IPS-18a (cell line): ENCODE results near the gene B3GNT2.

Experiments
- H3K27ac ChIP-seq: one replicate; pipeline ENCODE4 v1.5.1; 2013; ENCODE audit warnings: low read length
- H3K27me3 ChIP-seq: one replicate; pipeline ENCODE4 v1.6.1; 2013; ENCODE audit warnings: mild to moderate bottlenecking, low read length; ENCODE audit not compliant: control insufficient read depth, insufficient read depth
- H3K36me3 ChIP-seq: one replicate; pipeline ENCODE4 v1.6.1; 2013; ENCODE audit warnings: low read depth, low read length; ENCODE audit not compliant: control insufficient read depth
- H3K4me1 ChIP-seq: one replicate; pipeline ENCODE4 v1.6.1; 2013; ENCODE audit warnings: low read depth, low read length; ENCODE audit not compliant: control insufficient read depth
- H3K4me3 ChIP-seq: one replicate; pipeline ENCODE4 v1.5.1; 2013; ENCODE audit warnings: low read length
- H3K9ac ChIP-seq: one replicate; pipeline ENCODE4 v1.6.1; 2013; ENCODE audit warnings: mild to moderate bottlenecking, low read length, moderate library complexity
- H3K9me3 ChIP-seq: one replicate; pipeline ENCODE4 v1.6.1; 2013; ENCODE audit warnings: low read depth, low read length; ENCODE audit not compliant: control insufficient read depth

The B3GNT2 gene

DNA sequence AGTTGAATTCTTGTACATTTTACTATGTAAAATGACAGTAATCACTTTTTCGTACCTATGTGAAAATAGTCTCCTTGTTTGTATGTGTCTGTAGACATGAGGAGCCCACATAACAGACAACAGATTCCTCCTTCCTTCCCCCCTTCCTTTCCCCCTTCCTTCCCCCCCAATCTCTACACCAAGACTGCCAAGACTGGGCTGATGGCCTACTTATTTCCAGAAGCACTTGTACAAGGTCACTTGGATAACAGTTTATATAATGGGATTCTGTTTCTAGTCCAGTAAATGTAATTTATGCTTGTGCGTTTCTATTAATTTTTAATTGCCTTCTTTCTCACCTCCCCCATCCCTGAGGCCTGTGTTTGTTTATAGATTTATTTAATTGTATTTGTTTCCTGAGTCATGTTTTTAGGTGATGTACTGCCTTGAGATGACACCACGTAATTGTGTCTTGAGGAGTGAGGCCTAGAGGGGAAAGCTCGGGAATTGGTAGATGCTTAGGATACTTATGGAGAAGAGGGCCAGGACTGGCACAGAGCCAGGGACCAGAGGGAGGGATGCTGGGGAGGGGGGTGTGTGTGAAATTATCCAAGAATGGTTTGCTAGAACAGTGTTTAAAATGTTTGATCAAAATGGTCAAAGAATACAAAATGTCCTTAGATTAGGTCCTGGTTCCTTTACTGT is 12.3 kb downstream of the B3GNT2 start:
- H3K9ac ChIP-seq, result no peak overlapping the region
- H3K4me3 ChIP-seq, result no peak overlapping the region
- H3K27me3 ChIP-seq, result no peaks in the 10 kb centered on the region
- H3K27ac ChIP-seq, result no peak overlapping the region
- peaks cover 16% of the 10 kb centered on the region for H3K4me1 ChIP-seq
- H3K9me3 ChIP-seq, result no peaks in the 10 kb centered on the region
- no peaks in the 10 kb centered on the region for H3K36me3 ChIP-seq

DNA sequence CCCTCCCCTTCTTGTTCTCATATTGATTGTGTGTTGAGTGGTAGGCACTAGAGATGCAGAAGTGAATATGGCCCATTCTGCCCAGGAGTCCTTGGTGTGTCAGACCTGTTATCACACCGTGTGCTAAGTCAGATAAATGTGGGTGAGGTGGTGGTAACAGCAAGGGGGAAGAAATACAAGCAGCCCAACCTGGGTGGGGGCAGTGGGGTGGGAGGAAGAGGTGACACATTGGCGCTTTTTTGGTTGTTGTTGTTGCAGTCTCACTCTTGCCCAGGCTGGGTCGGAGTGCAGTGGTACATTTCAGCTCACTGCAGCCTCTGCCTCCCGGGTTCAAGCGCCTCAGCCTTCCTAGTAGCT is 12.8 kb downstream of the B3GNT2 start:
- peaks cover 16% of the 10 kb centered on the region for H3K4me1 ChIP-seq
- no peaks in the 10 kb centered on the region for H3K36me3 ChIP-seq
- no peak overlapping the region for H3K9ac ChIP-seq
- no peak overlapping the region for H3K27ac ChIP-seq
- H3K9me3 ChIP-seq, result no peaks in the 10 kb centered on the region
- no peaks in the 10 kb centered on the region for H3K27me3 ChIP-seq
- H3K4me3 ChIP-seq, result no peak overlapping the region

DNA sequence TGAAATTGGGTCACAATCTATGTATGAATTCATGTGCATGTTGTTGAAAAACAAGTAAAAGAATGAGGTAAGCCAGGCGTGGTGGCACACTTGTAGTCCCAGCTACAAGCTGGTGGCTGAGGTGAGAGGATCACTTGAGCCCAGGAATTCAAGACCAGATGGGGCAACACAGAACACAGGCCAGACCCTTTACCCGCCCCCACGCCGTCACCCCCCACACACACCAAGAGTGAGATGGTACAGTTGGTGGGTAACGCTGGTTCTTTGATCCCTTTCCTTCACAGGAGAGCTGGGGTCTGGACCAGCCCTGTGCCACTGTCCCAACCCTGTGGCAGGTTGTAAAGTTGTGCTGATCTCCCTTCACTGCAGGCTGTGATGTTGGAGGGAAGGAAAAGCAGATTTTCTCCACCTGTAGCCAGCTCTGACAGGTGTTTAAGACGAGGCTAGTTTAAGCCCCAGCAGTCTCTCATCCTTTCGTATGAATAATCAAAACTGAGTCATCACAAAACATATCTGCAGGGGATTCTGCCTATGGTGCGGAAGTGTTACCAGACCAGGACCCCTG is 13.6 kb downstream of the B3GNT2 start:
- no peak overlapping the region for H3K4me3 ChIP-seq
- no peaks in the 10 kb centered on the region for H3K9me3 ChIP-seq
- no peak overlapping the region for H3K9ac ChIP-seq
- no peak overlapping the region for H3K27ac ChIP-seq
- no peaks in the 10 kb centered on the region for H3K36me3 ChIP-seq
- peaks cover 16% of the 10 kb centered on the region for H3K4me1 ChIP-seq
- no peaks in the 10 kb centered on the region for H3K27me3 ChIP-seq

DNA sequence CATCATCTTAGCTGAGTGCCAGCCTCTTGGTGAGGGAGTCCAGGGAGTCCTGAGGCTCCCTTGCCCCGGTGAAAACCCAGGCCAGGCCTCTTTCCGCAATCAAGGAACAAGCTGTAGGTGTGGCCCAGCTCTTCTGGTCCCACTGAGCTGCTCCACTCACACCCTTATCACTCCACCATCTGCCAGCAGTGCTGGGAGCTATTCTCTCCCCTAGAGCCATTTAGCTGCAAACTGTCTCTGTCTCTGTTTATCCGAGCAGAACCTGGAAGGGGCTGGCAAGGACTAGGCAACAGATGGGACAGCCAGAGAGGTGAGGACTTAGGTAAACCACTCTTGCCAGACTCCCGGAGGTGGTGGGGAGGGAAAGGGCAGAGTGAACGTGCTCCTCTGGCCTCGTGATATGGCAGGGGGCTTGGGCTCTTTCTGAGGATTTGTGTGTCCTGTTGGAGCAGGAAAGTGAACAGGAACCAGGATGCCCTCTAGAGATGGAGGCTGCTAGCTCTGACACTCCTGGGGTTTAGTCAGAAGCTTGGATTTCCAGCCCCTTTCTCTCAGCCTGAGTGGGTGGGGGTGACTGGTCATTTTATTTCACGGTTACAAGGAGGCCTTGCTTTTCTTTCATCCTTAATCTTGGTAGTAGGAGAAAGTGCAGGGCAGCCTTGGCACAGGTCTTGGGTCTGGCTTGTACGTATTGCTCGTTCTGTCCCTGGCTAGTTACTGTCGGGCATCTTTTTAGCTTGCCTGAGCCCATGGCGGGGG is 19.6 kb downstream of the B3GNT2 start:
- Histone ChIP-seq H3K9me3 (no peaks in the 10 kb centered on the region), H3K4me1 (peaks cover 3% of the 10 kb centered on the region), H3K4me3 (no peak overlapping the region), H3K27me3 (no peaks in the 10 kb centered on the region), H3K9ac (no peak overlapping the region), H3K27ac (no peak overlapping the region), H3K36me3 (no peaks in the 10 kb centered on the region)

DNA sequence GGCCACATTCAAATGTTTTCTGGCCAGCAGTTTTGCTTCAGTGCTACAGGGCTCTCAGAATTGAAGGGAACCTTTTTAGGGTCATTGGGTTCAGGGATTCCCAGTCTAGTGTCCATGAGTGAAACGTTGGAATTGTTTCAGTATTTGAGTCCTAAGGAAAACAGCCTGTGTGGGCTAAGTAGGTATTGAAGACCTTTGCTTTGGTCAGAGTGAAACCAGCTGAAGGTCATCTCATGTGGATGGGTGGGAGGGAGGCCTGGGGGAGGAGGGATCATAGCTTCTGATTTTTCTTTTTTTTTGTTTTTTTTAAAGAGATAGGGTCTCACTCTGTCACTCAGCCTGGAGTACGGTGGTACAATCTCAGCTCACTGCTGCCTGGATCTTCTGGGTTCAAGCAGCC is 20.2 kb downstream of the B3GNT2 start:
- no peak overlapping the region for H3K4me3 ChIP-seq
- H3K9ac ChIP-seq, result no peak overlapping the region
- H3K27ac ChIP-seq, result no peak overlapping the region
- no peaks in the 10 kb centered on the region for H3K9me3 ChIP-seq
- no peaks in the 10 kb centered on the region for H3K27me3 ChIP-seq
- no peaks in the 10 kb centered on the region for H3K36me3 ChIP-seq
- peaks cover 3% of the 10 kb centered on the region for H3K4me1 ChIP-seq

DNA sequence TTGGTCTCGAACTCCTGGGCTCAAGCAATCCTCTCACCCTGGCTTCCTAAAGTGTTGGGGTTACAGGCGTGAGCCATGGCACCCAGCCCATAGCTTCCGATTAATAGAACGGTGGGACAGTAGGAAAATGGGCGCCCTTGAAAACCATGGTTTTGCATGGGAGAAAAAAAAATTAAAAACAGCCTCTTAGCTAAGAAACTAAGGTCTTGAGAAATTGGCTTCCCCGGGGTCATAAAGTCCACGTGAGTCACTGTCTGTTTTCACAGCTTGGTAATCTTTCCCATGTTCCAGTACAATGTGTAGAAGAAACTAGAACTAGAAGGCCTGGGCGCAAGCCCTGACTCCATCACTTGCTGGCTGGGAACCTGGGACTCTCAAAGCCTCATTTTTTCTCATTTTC is 20.7 kb downstream of the B3GNT2 start:
- H3K4me1 ChIP-seq, result peaks cover 3% of the 10 kb centered on the region
- no peaks in the 10 kb centered on the region for H3K27me3 ChIP-seq
- H3K27ac ChIP-seq, result no peak overlapping the region
- H3K9me3 ChIP-seq, result no peaks in the 10 kb centered on the region
- no peak overlapping the region for H3K4me3 ChIP-seq
- no peak overlapping the region for H3K9ac ChIP-seq
- H3K36me3 ChIP-seq, result no peaks in the 10 kb centered on the region

DNA sequence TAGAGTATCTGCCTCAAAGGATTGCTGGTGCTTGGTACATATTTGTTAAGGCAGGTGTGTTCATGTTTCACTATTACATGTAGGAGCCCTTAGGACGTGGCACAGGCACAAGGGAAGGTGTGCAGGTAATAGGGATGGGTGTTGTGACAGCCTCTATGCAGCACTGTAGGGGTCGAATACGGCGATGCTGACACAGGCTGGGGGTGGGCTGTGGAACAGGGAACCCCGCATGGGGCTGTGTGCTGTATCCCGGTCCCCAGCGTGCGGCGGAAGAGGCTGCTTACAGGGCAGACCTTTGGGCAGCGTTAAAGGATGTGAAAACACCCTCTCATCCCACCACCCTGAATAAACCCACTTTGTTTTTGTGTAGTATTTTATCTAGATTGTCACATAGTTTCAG is 21.5 kb downstream of the B3GNT2 start:
- H3K36me3 ChIP-seq, result peaks cover 3% of the 10 kb centered on the region
- H3K9me3 ChIP-seq, result no peaks in the 10 kb centered on the region
- H3K4me3 ChIP-seq, result no peak overlapping the region
- no peak overlapping the region for H3K27ac ChIP-seq
- H3K9ac ChIP-seq, result no peak overlapping the region
- H3K4me1 ChIP-seq, result peaks cover 3% of the 10 kb centered on the region
- H3K27me3 ChIP-seq, result no peaks in the 10 kb centered on the region

DNA sequence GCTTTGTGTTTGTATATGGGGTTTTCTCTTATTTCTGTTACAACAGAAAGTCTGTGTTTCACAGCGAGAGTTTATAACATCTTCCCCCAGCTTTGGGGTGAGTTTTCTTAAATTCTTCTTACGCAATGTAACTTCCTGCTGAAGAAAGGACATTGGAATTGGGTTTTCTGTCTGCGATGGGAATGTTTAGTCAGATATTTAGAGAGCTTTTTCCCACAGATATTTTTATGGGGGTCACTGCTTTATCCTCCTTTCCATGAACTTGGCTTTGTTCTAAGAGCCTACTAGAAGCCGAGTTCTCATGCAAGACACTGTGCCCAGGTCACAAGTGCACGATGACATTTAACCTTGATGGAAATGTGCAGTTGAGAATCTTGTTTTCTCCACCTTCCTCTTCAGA is 22.1 kb downstream of the B3GNT2 start:
- Histone ChIP-seq H3K27me3 (no peaks in the 10 kb centered on the region), H3K36me3 (peaks cover 8% of the 10 kb centered on the region), H3K9ac (no peak overlapping the region), H3K4me3 (no peak overlapping the region), H3K27ac (no peak overlapping the region), H3K9me3 (no peaks in the 10 kb centered on the region), H3K4me1 (peaks cover 3% of the 10 kb centered on the region)

DNA sequence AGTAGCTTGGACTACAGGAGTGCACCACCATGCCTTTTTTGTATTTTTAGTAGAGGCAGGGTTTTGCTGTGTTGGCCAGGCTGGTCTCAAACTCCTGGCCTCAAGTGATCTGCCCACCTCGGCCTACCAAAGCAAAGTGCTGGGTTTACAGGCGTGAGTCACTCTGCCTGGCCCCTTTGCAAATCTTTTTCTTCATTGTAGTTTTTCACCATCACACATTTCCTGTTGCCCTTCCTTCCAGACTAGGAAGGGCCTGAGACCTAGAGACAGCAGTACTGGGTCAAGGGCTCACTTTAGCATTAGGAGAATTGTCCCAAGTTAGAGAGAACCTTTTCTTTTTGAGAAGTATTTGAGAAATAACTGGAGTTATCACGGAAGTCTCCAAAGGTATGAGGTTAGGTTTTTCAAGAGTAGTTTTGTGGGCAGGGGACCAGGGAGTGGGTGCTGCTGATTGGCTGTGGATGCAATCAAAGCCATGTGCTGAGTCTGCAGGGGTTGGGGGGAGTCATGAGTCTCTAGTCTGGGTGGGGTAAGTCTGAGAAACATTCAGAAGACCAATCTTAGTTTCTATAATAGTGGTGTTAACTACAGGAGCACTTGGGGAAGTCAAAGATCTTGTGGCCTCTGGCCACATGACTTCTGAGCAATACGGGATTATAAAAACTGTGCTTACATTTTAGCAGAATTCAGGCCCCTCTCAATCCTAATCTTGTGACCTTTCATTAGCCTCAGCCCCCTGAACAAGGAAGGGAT is 23.7 kb downstream of the B3GNT2 start:
- Histone ChIP-seq H3K9me3 (no peaks in the 10 kb centered on the region), H3K4me1 (peaks cover 3% of the 10 kb centered on the region), H3K27me3 (no peaks in the 10 kb centered on the region), H3K27ac (no peak overlapping the region), H3K9ac (no peak overlapping the region), H3K4me3 (no peak overlapping the region), H3K36me3 (peaks cover 10% of the 10 kb centered on the region)

DNA sequence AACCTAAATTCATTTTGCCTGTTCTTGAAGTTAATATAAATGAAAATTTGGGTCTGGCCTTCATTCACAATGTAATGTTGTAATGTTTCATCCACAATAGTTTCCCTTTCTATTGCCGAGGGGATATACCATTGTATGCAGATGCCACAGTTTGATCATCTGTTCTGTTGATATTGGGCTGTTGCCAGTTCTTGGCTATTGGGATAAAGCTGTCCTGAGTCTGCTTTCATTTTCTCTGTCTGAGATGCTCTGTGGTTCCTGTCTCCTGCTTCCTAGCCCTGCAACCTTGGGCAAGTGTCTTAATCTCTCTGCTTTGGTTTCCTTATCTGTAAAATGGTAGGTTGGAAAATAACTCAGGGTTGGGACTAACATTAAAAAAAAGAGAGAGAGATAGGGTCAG is 25.2 kb downstream of the B3GNT2 start:
- Histone ChIP-seq H3K4me3 (no peak overlapping the region), H3K9me3 (no peaks in the 10 kb centered on the region), H3K27me3 (no peaks in the 10 kb centered on the region), H3K27ac (no peak overlapping the region), H3K9ac (no peak overlapping the region), H3K36me3 (peaks cover 20% of the 10 kb centered on the region), H3K4me1 (no peaks in the 10 kb centered on the region)

DNA sequence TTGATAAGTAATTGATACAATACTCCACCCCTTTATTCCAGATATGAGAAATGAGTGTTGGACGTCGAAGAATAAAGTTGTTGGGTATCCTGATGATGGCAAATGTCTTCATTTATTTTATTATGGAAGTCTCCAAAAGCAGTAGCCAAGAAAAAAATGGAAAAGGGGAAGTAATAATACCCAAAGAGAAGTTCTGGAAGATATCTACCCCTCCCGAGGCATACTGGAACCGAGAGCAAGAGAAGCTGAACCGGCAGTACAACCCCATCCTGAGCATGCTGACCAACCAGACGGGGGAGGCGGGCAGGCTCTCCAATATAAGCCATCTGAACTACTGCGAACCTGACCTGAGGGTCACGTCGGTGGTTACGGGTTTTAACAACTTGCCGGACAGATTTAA is 26.3 kb downstream of the B3GNT2 start:
- no peaks in the 10 kb centered on the region for H3K4me1 ChIP-seq

More for the DNA sequence above, 26.3 kb downstream of the B3GNT2 start:
- Histone ChIP-seq H3K27me3 (no peaks in the 10 kb centered on the region), H3K9me3 (no peaks in the 10 kb centered on the region), H3K36me3 (peaks cover 20% of the 10 kb centered on the region), H3K4me3 (no peak overlapping the region), H3K9ac (no peak overlapping the region), H3K27ac (no peak overlapping the region)
